ENCODE results near the gene EHMT2.
A peak's percentile ranks its signal among the peaks of the same experiment; 100 is the strongest.

The EHMT2 gene

DNA sequence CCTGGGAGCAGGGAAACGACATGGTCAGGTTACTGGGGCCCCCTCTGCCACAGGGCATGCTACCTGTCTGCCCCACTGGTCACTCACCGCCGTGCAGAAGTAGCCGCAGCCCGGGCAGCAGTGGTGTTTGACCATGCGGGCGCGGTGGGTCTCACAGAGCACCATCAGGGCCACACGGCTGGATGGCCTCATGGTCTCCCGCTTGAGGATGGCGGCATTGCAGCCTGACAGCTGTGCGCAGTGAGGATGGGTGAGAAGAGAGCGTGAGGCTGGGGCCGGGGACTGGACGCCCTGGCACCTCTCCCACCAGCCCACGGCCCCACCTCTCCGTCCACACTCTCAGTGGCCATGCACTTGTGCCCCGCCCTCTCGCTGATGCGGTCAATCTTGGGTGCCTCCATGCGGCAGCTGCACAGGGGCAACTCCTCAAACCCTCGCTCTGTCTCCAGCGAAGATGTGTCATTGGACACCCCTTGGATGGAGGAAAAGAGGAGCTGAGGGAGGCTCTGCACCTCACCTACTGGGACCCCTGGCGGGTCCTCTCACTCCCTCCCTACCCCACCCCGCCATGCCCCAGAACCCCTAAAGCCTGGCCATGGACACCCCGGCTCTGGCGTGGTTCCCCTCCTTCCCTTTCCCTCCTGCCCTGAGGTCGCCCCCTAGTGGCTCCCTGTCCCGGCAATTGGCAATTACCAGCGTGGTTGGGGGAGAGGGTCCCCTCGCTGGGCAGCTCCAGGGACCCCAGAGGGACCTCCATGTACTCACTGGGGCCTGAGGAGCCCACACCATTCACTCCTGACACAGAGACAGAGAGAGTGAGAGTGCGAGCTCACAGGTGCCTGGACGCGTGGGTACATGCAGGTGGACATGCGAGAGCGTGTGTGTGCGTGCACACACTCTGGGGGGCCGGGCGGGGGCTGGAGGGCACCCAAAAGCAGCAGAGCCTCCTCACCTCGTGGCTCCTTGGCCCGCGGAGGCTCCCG, 8.9 kb downstream of the EHMT2 start:
- DNase-seq: peak; percentile 67

DNA sequence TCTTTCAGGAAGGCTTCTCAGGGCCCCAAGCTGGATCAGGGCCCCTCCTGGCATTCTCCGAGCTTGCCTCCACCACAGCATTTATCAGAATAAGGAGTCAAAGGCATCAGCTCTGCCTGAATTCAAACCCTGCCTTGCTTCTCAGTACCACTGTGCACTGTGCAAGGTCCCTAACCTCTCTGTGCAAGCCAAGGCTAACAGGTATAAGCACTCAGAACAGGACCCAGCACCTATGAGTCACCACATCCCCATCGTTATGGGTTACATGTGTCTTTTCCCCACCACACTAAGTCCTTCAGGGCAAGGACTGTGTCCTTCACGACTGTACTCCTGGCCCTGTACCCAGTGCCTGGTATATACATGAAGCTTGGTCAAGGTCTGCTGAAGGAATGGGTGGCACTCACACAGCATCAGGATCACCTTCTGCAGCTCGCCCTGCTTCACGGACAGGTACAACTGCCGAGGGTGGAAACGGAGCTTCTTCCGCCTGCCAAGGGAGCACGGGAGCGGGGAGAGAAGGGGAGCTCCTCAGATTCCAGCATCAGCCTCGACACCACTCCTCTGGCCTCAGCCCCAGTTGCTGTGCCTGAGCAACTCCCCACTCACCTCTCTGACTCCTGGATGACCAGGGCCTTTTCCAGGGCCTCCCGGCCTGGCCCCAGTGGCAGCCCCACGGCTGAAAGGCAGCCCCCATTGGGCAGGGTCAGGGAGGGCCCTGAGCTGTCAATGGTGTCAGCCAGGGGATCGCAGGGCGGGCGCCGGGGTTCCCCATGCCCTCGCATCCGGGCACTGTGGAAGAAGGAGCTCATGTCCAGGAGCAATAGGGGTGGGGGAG, 10.1 kb downstream of the EHMT2 start:
- no peak for DNase-seq

DNA sequence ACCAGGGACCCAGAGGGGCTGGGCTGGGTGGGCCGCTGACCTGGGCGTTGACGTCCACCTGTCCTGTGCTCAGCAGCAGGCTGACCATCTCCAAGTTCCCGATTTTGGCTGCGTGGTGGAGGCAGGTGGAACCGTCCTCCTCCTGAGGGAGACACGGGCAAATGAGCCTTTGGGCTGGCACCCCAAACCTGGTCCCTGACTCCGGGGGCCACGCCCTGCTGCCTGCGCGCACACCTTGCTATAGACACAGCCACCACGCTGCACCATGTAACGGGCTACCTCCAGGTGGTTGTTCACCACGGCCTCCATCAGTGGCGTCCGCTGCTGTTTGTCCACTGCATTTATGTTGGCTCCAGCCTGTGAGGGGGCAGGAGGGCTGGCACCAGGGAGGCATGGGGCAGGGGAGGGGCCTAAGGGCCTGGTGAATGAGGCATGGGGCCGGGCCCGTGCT, 10.9 kb downstream of the EHMT2 start:
- DNase-seq: no peak

DNA sequence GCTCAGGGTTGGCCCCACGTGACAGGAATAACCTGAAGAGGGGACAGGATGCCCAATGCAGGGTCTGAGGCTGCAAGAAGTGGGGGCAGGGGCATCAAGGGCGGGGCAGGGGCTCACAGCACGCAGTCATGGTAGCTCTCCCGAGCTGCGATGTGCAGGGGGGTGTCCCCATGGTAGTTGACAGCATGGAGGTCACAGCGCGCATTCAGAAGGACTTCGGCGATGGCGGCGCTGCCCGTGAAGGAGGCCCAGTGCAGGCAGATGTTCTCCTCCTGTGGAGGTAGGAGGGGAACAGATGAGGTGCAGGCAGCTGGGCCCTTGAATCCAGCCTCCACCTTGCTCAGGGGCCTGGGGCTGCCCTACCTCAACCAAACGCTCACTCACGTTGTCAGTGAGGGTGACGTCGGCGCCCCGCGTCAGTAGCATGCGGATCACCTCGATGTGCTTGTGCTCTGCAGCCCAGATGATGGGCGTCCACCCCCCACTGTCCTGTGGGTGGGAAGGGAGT, 12.9 kb downstream of the EHMT2 start:
- no peak for DNase-seq

DNA sequence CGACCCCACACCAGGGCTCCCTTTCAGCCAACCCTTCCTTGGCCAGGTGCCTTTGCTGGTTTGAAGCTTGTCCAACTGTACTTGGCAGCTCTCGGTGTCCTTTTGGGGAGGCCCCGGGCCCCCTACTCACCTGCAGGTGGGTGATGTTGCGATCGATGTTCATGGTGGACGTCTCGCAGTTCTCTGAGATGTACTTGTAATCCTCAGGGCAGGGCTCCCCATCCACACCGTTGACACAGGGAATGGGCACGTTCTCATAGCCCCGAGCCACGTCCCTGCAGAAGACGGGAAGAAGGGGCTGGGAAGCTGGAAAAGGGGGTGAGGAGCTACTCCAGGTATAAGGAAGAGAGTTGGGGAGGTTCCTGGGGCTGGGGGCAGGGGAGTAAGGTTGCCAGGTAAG, 13.8 kb downstream of the EHMT2 start:
- no peak for DNase-seq

DNA sequence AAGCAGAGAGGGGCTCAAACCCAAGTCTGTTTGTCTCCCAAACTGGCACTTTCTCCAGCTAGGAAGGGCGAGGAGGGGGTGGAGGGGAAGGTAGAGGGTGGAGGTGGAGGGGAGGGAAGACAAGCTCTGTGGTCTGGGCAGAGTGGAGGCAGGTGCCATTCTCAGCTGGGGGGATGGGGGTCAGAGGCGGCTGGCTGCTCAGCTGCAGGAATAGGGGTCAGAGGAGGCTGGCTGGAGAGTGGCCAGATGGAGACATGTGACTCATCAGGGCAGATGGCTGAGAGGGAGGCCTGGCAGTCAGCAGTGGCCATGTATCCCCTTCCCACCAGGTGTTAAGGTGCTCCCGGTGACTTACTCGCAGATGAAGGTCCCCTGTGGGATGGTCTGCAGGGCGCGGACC, 15.2 kb downstream of the EHMT2 start:
- no peak for DNase-seq

DNA sequence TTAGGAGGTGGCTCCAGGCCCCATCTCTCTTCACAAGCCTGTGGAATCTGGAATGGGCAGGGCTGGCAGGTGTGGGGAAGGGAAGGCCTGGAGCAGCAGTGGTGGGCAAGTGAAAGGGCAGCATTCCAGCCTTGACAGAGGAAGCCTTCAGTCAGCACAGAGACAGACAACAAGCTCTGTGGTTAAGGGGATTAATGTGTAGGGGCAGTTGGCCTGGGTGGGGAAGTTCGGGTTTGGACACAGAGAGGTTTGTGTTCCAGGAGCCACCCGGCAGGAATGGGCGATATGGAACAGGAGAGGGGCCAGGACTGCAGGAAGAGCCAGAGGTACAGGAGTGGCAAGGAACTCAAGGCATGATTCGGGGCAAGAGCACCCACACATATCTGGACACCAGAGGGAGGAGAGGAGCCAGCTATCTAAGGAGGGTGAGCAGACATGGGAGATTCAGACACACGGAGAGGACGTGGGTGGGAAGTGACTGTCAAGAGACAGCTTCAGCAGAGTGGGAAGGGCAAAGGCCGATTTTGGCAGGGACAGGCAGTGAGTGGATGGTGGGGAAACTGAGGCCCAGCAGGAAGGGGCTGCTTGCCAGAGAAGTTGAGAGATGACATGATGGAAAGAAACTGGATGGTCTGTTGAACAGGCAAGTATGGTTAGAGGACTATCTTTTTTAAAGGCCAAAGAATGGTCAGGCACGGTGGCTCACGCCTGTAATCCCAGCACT, 16.2 kb downstream of the EHMT2 start:
- DNase-seq: no peak

DNA sequence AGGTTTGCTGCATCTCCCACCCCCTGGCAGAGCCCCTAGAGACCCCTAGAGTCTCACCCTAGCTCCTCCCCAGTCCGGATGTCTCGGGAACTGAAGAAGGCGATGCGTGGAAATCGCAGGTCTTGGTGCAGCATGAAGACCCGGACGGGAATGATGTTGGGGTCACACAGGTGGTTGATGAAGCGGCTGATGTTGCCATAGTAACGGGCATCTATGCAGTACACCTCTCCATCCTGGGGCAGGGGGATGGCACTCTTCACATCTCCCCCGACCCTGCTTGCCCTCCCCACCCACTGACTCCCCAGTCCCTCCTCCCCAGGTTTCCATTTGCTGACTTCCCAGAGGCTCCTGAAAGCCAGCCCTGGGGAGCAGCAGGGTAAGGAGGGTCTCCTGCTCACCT, 16.9 kb downstream of the EHMT2 start:
- no peak for DNase-seq

DNA sequence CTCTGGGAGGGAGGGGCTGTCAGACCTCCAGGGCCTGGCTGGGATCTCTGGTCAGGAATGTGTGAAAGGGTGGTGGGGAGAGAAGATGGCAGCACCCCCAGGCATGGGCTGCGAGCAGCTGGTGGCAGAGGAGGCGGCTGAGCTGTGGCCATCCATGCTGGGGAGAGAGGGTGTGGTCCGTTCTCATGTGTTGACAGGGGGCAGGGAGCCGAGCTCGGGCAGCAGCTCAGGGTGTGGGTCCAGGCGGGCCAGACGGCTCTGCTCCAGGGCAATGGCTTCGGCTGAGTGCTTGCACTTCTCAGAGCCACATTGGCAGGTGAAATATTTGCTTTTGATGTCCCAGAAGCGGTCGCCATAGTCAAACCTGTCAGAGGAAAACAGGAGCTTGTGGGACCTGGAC, 17.6 kb downstream of the EHMT2 start:
- DNase-seq: no peak

DNA sequence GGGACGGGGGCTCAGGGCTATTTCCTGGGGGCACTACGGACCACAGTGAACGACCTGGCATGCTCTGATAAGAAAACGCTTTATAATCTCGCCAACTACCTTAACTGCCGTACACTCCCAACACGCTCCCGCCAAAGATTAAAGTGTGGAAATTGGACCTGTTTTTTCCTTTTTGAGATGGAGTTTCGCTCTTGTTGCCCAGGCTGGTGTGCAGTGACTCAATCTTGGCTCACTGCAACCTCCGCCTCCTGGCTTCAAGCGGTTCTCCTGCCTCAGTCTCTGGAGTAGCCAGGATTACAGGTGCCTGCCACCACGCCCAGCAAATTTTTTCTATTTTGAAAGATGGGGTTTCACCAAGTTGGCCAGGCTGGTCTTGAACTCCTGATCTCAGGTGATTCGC, 18.4 kb downstream of the EHMT2 start:
- DNase-seq: peak; percentile 53

DNA sequence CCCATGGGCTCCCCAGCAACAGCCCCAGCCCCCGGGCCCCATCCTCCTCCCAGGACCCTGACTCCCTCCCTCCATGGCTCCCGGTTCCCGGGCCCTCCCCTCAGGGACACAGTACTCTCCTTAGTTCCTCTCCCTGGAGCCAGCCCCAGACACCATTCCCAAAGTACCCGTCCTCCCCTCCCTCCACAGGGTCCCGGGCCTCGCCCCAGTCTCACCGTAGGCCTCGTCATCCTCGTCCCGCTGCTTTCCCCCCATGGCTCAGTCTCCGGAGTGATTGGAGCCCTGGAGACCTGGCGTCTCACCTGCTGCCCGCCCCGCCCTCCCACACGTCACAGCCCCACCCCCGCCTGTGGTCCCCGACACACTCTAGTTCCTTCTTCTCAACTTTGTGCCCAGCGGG, 18.8 kb downstream of the EHMT2 start, which contains the start of gene SLC44A4:
Gene SLC44A4 (minus strand): TSS at position 272 of the 400 bp plus-strand sequence. CDS start 17 bp downstream, at position 255.
- DNase-seq: no peak

DNA sequence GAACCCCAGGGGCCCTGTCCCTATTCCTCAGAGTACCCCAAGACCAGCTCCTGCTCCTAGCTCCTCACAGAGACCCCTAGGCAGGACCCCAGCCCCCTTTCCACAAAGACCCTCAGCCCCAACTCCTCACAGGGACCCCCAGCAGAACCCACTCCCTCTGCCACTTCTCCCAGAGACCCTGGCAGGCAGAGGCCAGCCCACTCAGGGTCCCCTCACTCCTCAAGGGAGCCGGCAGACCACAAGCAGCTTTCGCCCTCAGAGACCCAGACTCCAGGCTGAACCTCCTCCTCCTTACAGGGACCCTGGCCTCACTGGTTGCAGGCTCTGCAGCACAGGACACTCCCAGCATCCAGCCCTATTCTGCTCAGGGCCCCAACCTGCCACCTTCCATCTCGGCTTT, 19.3 kb downstream of the EHMT2 start:
- no peak for DNase-seq

DNA sequence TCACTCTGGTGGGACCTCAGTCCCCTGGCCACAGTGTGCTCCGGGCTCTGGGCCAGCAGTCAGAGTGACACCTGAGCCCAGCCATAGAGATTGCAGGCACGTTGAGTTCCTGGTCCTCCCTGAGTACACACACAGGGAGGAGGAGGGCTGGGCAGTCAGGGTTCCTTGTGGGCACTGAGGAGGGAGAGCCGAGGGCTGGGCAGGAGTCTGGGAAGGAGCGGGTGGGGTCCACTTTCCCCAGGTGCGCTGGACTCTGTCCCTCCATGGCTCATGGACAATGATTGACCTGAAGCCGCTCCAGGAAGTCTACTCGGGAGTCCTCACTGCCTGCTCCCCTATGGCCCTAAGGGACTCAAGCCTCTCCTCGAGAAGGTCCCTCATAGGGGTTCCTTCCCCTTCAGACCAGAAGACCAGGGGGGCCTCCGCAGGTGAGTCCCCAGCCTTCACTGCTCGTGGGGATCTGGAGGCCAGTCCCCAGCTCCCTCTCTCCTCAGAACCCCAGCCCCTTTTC, 19.8 kb downstream of the EHMT2 start:
- no peak for DNase-seq

DNA sequence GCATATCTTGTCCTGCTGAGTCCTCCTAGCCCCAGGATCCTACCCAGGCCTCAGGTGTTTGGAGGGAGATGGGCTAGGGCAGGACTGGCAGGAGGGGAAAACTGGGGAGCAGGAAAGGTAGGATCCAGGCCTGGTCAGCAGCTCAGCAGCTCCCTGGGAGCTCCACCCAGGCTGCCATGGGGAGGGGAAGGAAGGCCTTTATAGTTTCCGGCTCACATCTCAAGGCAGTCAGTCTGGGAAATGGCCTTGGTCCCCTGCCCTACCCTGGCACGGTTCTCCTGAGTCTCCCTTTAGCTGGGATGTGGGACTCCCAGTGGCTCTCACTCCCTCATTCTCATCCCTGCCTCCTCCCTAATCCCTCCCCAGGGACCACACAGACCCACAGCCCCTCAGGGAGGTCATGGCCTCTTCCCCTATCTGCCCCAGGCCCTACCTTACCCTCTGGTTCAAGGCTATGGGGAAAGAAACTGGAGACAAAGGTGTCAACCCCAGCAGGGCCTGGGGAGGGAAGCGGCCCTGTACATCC, 20.3 kb downstream of the EHMT2 start:
- no peak for DNase-seq

DNA sequence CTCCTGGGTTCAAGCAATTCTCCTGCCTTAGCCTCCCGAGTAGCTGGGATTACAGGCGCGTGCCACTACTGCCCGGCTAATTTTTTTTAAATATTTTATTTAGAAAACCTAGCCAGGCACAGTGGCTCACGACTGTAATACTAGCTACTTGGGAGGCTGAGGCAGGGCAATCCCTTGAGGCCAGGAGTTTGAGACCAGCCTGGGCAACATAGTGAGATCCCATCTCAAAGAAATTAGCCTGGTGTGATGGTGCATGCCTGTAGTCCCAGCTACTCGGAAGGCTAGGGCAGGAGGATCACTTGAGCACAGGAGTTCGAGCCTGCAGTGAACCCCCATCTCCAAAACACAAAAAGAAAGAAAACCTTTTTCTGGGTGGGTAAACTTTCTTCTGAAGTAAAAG, 21.1 kb downstream of the EHMT2 start:
- no peak for DNase-seq

DNA sequence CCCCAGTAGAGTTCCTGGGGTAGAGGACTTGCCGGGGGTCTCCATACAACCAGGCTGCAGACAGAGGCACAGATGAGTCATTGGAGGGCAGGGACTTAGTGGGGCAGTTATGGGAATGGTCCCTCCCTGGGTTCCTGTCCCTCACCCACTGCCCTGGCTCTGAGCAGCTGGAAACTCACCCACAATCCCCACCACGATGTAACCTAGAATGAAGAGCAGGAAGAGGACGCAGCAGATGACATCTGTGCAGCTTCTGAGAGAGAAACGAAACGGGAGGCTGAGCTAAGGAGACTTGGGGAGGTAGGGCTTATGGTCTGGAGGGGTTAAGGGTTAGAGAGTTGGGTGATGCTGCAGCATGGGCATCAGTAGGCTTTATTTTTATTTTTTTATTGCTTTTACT, 21.6 kb downstream of the EHMT2 start:
- no peak for DNase-seq

DNA sequence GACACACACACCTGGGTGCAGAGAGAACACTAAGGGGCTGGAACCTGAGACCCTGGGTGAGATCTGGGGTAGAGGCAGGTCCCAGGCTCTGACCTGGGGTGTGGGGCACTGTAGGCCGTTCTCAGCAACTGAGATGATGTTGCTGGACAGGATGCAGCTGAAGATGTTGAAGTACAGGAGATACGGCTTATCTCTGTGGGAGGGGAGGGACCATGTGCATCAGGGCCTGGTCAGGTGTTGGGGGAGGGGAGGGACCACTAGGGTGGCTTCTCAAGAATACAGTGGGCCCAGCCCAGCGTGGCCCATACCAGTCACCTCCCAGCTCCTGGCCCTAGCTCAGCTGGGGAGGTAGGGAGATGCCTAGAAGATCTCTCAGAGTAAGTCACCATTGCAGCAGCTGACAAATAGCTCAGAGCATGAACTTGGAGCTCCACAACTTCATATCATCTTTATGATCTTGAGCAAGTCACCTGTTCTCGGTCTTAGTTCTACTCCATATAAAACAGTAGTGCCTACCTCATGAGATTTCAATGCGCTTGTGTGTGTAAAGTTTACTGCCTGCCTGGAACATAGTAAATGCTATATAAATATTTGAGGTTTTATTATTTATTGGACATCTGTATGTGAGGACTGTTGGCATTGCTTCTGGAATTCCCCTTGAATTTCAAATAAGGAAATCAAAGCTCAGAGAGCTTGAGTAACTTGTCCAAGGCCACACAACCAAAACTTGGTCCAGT, 22.5 kb downstream of the EHMT2 start:
- DNase-seq: peak; percentile 24

DNA sequence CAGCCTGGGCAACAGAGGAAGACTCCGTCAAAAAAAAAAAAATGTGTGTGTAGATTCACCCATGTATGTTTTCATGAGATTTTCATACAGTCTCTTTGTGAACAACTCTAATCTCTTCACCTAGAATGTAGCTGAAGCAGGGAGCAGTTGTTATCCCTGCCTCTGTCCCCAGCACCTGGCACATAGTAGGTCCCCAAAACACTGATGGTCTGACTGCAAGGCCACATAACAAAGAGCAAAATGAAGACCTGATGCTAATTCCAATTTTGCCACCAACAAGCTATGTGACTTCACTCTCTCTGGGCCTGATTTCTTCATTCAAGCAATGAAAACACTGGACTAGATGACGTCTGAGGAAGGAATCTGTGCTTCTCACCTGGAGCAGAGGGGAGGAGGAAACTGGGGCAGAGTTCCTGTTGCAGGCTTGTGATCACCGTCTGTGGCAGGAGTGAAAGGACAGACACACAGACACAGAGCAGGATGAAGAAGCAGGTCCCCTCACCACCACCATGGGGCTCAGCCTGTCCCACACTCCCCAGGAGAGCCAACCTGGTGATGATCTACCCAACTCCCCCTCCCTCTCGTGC, 23.3 kb downstream of the EHMT2 start:
- DNase-seq: no peak

DNA sequence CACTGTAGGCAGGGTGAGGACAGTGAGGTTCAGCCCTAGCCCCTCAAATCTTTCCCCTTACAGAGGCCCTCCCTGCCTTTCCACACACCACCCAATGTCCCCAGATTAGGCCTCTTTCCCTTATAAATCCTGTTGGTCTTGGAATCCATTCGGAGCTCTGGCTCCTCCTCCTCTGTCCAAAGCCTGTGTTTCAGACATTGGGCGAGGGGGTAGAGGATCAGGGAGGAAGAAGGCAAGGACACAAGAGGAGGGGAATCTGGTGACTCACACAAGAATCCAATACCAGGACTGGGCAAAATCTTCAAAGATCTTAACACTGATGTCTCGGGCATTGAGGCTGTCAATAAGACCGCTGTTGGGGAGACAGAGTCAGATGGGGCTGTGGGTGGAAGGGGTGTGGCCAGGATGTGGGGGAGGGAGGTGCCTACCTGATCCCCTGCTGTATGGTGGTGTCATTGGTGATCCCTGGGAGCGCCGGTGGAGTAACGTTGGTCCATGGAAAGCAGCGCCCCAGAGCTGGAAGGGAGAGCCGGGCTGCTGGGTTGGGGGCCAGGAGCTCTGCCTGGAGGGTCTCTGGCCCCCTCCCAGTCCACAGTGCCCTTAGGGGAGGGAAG, 26.3 kb downstream of the EHMT2 start:
- DNase-seq: no peak

DNA sequence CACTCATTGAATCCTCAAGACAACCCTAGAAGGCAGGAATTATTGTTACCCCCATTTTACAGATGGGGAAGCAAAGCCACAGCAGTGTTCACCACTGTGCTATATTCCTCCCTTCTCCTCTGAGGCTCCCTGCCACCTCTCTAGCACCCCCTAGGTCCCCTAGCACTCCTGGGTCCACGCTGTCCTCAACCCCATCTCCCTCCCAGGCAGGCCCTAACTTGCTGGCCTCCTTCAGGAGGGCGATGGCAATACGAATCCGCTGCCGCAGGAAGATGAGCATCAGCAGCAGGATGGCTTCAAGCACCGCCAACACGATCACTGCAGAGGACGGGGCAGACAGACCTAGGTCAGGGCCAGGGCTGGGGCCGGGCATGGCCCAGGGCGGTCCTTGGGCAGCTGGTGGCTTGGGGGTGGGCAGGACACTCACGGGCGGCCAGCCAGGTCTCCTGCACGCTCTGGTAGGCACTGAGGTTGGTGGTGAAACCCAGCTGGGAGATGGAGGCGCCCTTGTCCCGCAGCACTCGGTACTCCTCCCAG, 27.0 kb downstream of the EHMT2 start:
- peak; percentile 40 for DNase-seq
